Retina (tissue), 1 donor: Measurements from ENCODE around the gene GPBP1L1.
"Not testable (repeated sequence)": the region's sequence is repeated elsewhere in the genome, so short reads cannot be mapped to it uniquely, and the experiment has no call there.

Experiments
- DNase-seq: peaks from one replicate; pipeline ENCODE4 v3.0.0-alpha.2; 2016

The GPBP1L1 gene

GRCh38 chr1:45686288-45687013 is at the start of gene GPBP1L1:
Gene GPBP1L1, minus strand, starts transcription at chr1:45686533. Its CDS starts 27,446 bp downstream, at chr1:45659087.
- peak; percentile 98 for DNase-seq

- no peak for DNase-seq
Measured at GRCh38 chr1:45730780-45731319, 44.5 kb upstream of the GPBP1L1 start.

- DNase-seq = no peak
Measured at GRCh38 chr1:45730075-45730779, 43.9 kb upstream of the GPBP1L1 start.

GRCh38 chr1:45726007-45726406 is 39.7 kb upstream of the GPBP1L1 start:
- DNase-seq = not testable (repeated sequence)

GRCh38 chr1:45723248-45723930 is 37.1 kb upstream of the GPBP1L1 start:
- no peak for DNase-seq

GRCh38 chr1:45722809-45723208 is 36.5 kb upstream of the GPBP1L1 start:
- DNase-seq = no peak

GRCh38 chr1:45721207-45721606 is 34.9 kb upstream of the GPBP1L1 start:
- no peak for DNase-seq

GRCh38 chr1:45718289-45718688 is 32.0 kb upstream of the GPBP1L1 start:
- DNase-seq = no peak

GRCh38 chr1:45717386-45717785 is 31.1 kb upstream of the GPBP1L1 start:
- not testable (repeated sequence) for DNase-seq

- no peak for DNase-seq
Measured at GRCh38 chr1:45716700-45717099, 30.4 kb upstream of the GPBP1L1 start.

- DNase-seq = no peak
Measured at GRCh38 chr1:45713711-45714110, 27.4 kb upstream of the GPBP1L1 start.

GRCh38 chr1:45704637-45705036 is 18.3 kb upstream of the GPBP1L1 start:
- DNase-seq = no peak

GRCh38 chr1:45694823-45695222 is 8.5 kb upstream of the GPBP1L1 start:
- no peak for DNase-seq

GRCh38 chr1:45693811-45694210 is 7.5 kb upstream of the GPBP1L1 start:
- DNase-seq = not testable (repeated sequence)

- peak; percentile 93 for DNase-seq
Measured at GRCh38 chr1:45687754-45688740, 1.7 kb upstream of the GPBP1L1 start, which contains the start of gene TMEM69. Gene TMEM69, plus strand, starts transcription at chr1:45688181. Its CDS starts 2,888 bp downstream, at chr1:45691069.

- peak; percentile 98 for DNase-seq
Measured at GRCh38 chr1:45687014-45687753, 851 bp upstream of the GPBP1L1 start.

- DNase-seq = no peak
Measured at GRCh38 chr1:45686015-45686287, 382 bp downstream of the GPBP1L1 start.

GRCh38 chr1:45685308-45686014 is 872 bp downstream of the GPBP1L1 start:
- DNase-seq = no peak

- no peak for DNase-seq
Measured at GRCh38 chr1:45684402-45684801, 1.9 kb downstream of the GPBP1L1 start.

- no peak for DNase-seq
Measured at GRCh38 chr1:45682942-45683341, 3.4 kb downstream of the GPBP1L1 start.

GRCh38 chr1:45679123-45679522 is 7.2 kb downstream of the GPBP1L1 start:
- DNase-seq = no peak
